NCI-H526 treated with DMSO at 0.1 percent for 48 hours (cell line): ENCODE data around the gene LINGO1.

Experiments used
- DNase-seq: peaks from one replicate; lab custom pipeline; 2025; lab: John Stamatoyannopoulos, UW

The LINGO1 gene

GRCh38 chr15:77633134-77633912, 611 bp upstream of the LINGO1 start:
- peak; percentile 68 for DNase-seq

GRCh38 chr15:77631745-77632533, 773 bp downstream of the LINGO1 start:
- DNase-seq, result peak; percentile 38

- no peak for DNase-seq
These were observed 1.6 kb downstream of the LINGO1 start for GRCh38 chr15:77630956-77631744.

- no peak for DNase-seq
These were observed 2.7 kb downstream of the LINGO1 start for GRCh38 chr15:77630056-77630455.

GRCh38 chr15:77629070-77630030, 3.4 kb downstream of the LINGO1 start:
- no peak for DNase-seq

GRCh38 chr15:77628010-77628409, 4.7 kb downstream of the LINGO1 start:
- no peak for DNase-seq

- no peak for DNase-seq
These were observed 5.1 kb downstream of the LINGO1 start for GRCh38 chr15:77627581-77627980.

GRCh38 chr15:77627067-77627466, 5.6 kb downstream of the LINGO1 start:
- DNase-seq, result no peak

- no peak for DNase-seq
These were observed 6.7 kb downstream of the LINGO1 start for GRCh38 chr15:77626002-77626401.

GRCh38 chr15:77625376-77625775, 7.3 kb downstream of the LINGO1 start:
- DNase-seq, result no peak

GRCh38 chr15:77624868-77625267, 7.8 kb downstream of the LINGO1 start:
- no peak for DNase-seq

GRCh38 chr15:77623755-77624524, 8.8 kb downstream of the LINGO1 start:
- DNase-seq, result no peak

GRCh38 chr15:77622934-77623754, 9.6 kb downstream of the LINGO1 start:
- DNase-seq, result no peak

- DNase-seq, result no peak
These were observed 10.3 kb downstream of the LINGO1 start for GRCh38 chr15:77622209-77622933.

- DNase-seq, result no peak
These were observed 10.9 kb downstream of the LINGO1 start for GRCh38 chr15:77621847-77622208.

GRCh38 chr15:77620960-77621647, 11.6 kb downstream of the LINGO1 start:
- DNase-seq, result no peak

GRCh38 chr15:77620297-77620696, 12.4 kb downstream of the LINGO1 start:
- DNase-seq, result no peak

- no peak for DNase-seq
These were observed 12.8 kb downstream of the LINGO1 start for GRCh38 chr15:77619883-77620282.
